WTC11 (cell line): ENCODE measurements around the gene ZNF710. TPM values are rescaled to one million over a fixed set of nuclear protein-coding genes. Genes with fewer than 3 reads are reported as not detected.

Experiments
- ATAC-seq: fragments of 200-7000 bp; cut with Tn5 transposase; 2 replicates; pipeline ENCODE4 v1.10.0; 2021; ENCODE audit warnings: mild to moderate bottlenecking, moderate library complexity
- CTCF ChIA-PET: fragments of 300-600 bp; sonication (Branson Sonifier 250); formaldehyde crosslinking; loops from one replicate; lab custom pipeline; 2021; ENCODE audit warnings: antibody characterized with exemption; lab: Charles Lee
- POLR2A ChIA-PET: fragments of 350-600 bp; sonication (Branson Sonifier 250); formaldehyde crosslinking; loops from one replicate; lab custom pipeline; 2021; ENCODE audit warnings: antibody characterized with exemption; lab: Charles Lee
- DNase-seq: peaks from one replicate; pipeline ENCODE4 v3.0.0; 2021; ENCODE audit warnings: low spot score
- H3K27ac Mint-ChIP-seq: 2 replicates; pipeline ENCODE4 v1.8.0; 2021; ENCODE audit warnings: mixed read lengths
- H3K27me3 Mint-ChIP-seq: 2 replicates; pipeline ENCODE4 v1.8.0; 2021; ENCODE audit warnings: low read depth, mild to moderate bottlenecking, moderate library complexity, mixed read lengths
- H3K36me3 Mint-ChIP-seq: 2 replicates; pipeline ENCODE4 v1.8.0; 2021; ENCODE audit warnings: mixed read lengths
- H3K4me1 Mint-ChIP-seq: 2 replicates; pipeline ENCODE4 v1.8.0; 2022; ENCODE audit warnings: mixed read lengths
- H3K4me3 Mint-ChIP-seq: 2 replicates; pipeline ENCODE4 v1.8.0; 2021; ENCODE audit warnings: mild to moderate bottlenecking, moderate library complexity, mixed read lengths
- H3K9me3 Mint-ChIP-seq: 2 replicates; pipeline ENCODE4 v1.8.0; 2021; ENCODE audit warnings: mixed read lengths
- ATF2 ChIP-seq: sonication (generic); formaldehyde crosslinking; IDR thresholded peaks from 2 replicates; pipeline ENCODE4 v1.8.1; 2022; ENCODE audit warnings: low read depth, missing genetic modification reagents, borderline replicate concordance
- CREB1 ChIP-seq: sonication (generic); formaldehyde crosslinking; IDR thresholded peaks from 2 replicates; pipeline ENCODE4 v1.8.0; 2023; ENCODE audit warnings: mild to moderate bottlenecking, missing genetic modification reagents
- CTCF ChIP-seq: fragments of 200-600 bp; IDR thresholded peaks from 2 replicates; pipeline ENCODE4 v1.8.0; 2022; ENCODE audit warnings: antibody characterized with exemption
- ELF4 ChIP-seq: sonication (generic); formaldehyde crosslinking; IDR thresholded peaks from 2 replicates; pipeline ENCODE4 v1.8.1; 2022; ENCODE audit warnings: low read depth, mild to moderate bottlenecking, moderate library complexity, missing genetic modification reagents
- FOXJ3 ChIP-seq: sonication (generic); formaldehyde crosslinking; IDR thresholded peaks from 2 replicates; pipeline ENCODE4 v1.9.0; 2021; ENCODE audit warnings: missing genetic modification reagents, mild to moderate bottlenecking, borderline replicate concordance
- FOXK1 ChIP-seq: sonication (generic); formaldehyde crosslinking; IDR thresholded peaks from 2 replicates; pipeline ENCODE4 v1.8.0; 2022; ENCODE audit warnings: mild to moderate bottlenecking, moderate library complexity, missing genetic modification reagents
- FOXP1 ChIP-seq: sonication (generic); formaldehyde crosslinking; IDR thresholded peaks from 2 replicates; pipeline ENCODE4 v1.8.0; 2022; ENCODE audit warnings: missing genetic modification reagents, mild to moderate bottlenecking, moderate library complexity, borderline replicate concordance
- GTF2I ChIP-seq: fragments of 250-450 bp; sonication (Bioruptor Pico); conservative IDR thresholded peaks from 2 replicates; pipeline ENCODE4 v1.4.0; 2021; ENCODE audit warnings: mild to moderate bottlenecking
- IRF1 ChIP-seq: sonication (generic); formaldehyde crosslinking; IDR thresholded peaks from 2 replicates; pipeline ENCODE4 v1.8.0; 2023; ENCODE audit warnings: missing genetic modification reagents
- IRF2 ChIP-seq: sonication (generic); formaldehyde crosslinking; IDR thresholded peaks from 2 replicates; pipeline ENCODE4 v1.8.0; 2022; ENCODE audit warnings: low read depth, missing genetic modification reagents, borderline replicate concordance
- JUN ChIP-seq: sonication (generic); formaldehyde crosslinking; IDR thresholded peaks from 2 replicates; pipeline ENCODE4 v1.8.0; 2023; ENCODE audit warnings: mild to moderate bottlenecking, missing genetic modification reagents
- NFATC4 ChIP-seq: fragments of 250-450 bp; sonication (Bioruptor Pico); IDR thresholded peaks from 2 replicates; pipeline ENCODE4 v1.9.0; 2021; ENCODE audit warnings: mild to moderate bottlenecking
- NR1H2 ChIP-seq: sonication (generic); formaldehyde crosslinking; IDR thresholded peaks from 2 replicates; pipeline ENCODE4 v1.9.0; 2021; ENCODE audit warnings: mild to moderate bottlenecking, moderate library complexity, missing genetic modification reagents
- STAT6 ChIP-seq: sonication (generic); formaldehyde crosslinking; conservative IDR thresholded peaks from 2 replicates; pipeline ENCODE4 v1.8.1; 2023; ENCODE audit warnings: mild to moderate bottlenecking, low read depth, missing genetic modification reagents, moderate library complexity
- TEAD1 ChIP-seq: sonication (generic); formaldehyde crosslinking; IDR thresholded peaks from 2 replicates; pipeline ENCODE4 v1.8.0; 2022; ENCODE audit warnings: mild to moderate bottlenecking, missing genetic modification reagents
- ZNF219 ChIP-seq: sonication (generic); formaldehyde crosslinking; IDR thresholded peaks from 2 replicates; pipeline ENCODE4 v1.8.0; 2023; ENCODE audit warnings: missing genetic modification reagents, mild to moderate bottlenecking, borderline replicate concordance
- ZNF263 ChIP-seq: sonication (generic); formaldehyde crosslinking; IDR thresholded peaks from 2 replicates; pipeline ENCODE4 v1.8.1; 2022; ENCODE audit warnings: low read depth, mild to moderate bottlenecking, moderate library complexity, missing genetic modification reagents
- ZNF396 ChIP-seq: fragments of 250-450 bp; sonication (Bioruptor Pico); IDR thresholded peaks from 2 replicates; pipeline ENCODE4 v1.8.0; 2021; ENCODE audit warnings: mild to moderate bottlenecking, moderate library complexity, borderline replicate concordance
- ZNF416 ChIP-seq: fragments of 250-450 bp; sonication (Bioruptor Pico); IDR thresholded peaks from 2 replicates; pipeline ENCODE4 v1.9.0; 2021; ENCODE audit warnings: mild to moderate bottlenecking, inconsistent platforms
- ZSCAN18 ChIP-seq: fragments of 250-450 bp; sonication (Bioruptor Pico); IDR thresholded peaks from 2 replicates; pipeline ENCODE4 v2.1.2; 2022; ENCODE audit warnings: mild to moderate bottlenecking, moderate library complexity
- total RNA-seq: library from RNA; stranded (reverse); gene quantifications from 3 replicates; pipeline ENCODE4 v1.2.3, GENCODE V29; 2021
- TF ChIP-seq, protein P1 (sequence below): sonication (generic); formaldehyde crosslinking; IDR thresholded peaks from 2 replicates; pipeline ENCODE4 v1.8.0; 2022; ENCODE audit warnings: mild to moderate bottlenecking, missing genetic modification reagents

The ZNF710 gene
- total RNA-seq, 1 experiment from 2014 or later, result 25.9 TPM

DNA sequence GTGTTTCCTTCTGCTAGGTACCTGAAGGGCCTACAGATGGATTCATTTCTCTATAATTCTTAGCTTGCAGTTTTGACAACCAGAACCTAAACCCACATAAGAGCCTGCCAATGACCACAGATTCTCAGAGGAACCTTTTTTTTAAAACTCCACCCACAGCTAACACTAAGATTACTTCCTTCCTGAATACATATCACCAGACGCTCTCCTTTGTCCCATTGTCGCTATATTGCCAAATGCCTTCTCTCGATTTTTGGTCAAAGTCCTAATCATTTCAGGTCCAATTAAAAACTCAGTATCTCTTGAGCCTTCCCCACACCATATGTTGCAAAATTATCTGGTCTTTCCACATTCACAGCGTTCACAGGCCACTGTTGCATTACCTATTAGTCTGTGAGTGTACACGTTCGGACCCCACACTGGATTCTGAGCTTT is 12.4 kb downstream of the ZNF710 start (continued):
- TF ChIP-seq ELF4 (CRISPR knock-in tag) (no peak), FOXK1 (CRISPR knock-in tag) (no peak)

DNA sequence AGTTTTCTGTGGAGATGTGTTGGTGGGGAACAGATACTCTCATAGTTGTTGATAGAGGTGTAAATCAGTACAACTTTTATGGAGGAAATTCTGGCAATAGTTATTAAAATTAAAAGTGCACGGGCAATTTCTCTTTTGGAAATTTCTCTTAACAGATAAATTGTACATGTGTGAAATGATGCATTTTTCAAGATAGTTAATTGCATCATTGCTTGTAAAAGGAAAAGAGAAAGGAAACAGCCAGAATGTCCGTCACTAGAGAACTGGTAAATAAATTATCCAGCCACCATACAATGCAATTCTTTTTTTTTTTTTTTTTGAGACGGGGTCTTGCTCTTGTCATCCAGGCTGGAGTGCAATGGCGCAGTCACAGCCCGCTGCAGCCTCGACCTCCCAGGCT is 14.2 kb downstream of the ZNF710 start:
- H3K27ac Mint-ChIP-seq, result no peak overlapping the region
- ChIA-PET CTCF (no interaction called here), POLR2A (no interaction called here)
- ATAC-seq (no peak), DNase-seq (no peak)
- H3K4me1 Mint-ChIP-seq, result peaks cover 30% of the 10 kb centered on the region
- peaks cover 19% of the 10 kb centered on the region for H3K36me3 Mint-ChIP-seq
- TF ChIP-seq ZNF396 (CRISPR knock-in tag) (no peak), CREB1 (CRISPR knock-in tag) (no peak), NFATC4 (CRISPR knock-in tag) (no peak), ZNF416 (no peak), NR1H2 (CRISPR knock-in tag) (no peak), FOXP1 (no peak), CTCF (no peak), ATF2 (no peak), ZNF219 (CRISPR knock-in tag) (no peak), FOXJ3 (CRISPR knock-in tag) (no peak), GTF2I (CRISPR knock-in tag) (no peak), TEAD1 (CRISPR knock-in tag) (no peak), IRF1 (no peak), IRF2 (CRISPR knock-in tag) (no peak)
- TF ChIP-seq, protein P1, sequence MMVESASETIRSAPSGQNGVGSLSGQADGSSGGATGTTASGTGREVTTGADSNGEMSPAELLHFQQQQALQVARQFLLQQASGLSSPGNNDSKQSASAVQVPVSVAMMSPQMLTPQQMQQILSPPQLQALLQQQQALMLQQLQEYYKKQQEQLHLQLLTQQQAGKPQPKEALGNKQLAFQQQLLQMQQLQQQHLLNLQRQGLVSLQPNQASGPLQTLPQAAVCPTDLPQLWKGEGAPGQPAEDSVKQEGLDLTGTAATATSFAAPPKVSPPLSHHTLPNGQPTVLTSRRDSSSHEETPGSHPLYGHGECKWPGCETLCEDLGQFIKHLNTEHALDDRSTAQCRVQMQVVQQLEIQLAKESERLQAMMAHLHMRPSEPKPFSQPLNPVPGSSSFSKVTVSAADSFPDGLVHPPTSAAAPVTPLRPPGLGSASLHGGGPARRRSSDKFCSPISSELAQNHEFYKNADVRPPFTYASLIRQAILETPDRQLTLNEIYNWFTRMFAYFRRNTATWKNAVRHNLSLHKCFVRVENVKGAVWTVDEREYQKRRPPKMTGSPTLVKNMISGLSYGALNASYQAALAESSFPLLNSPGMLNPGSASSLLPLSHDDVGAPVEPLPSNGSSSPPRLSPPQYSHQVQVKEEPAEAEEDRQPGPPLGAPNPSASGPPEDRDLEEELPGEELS (CRISPR knock-in tag), result no peak
- no peaks in the 10 kb centered on the region for H3K27me3 Mint-ChIP-seq
- H3K4me3 Mint-ChIP-seq, result no peak overlapping the region
- H3K9me3 Mint-ChIP-seq, result peaks cover 14% of the 10 kb centered on the region

DNA sequence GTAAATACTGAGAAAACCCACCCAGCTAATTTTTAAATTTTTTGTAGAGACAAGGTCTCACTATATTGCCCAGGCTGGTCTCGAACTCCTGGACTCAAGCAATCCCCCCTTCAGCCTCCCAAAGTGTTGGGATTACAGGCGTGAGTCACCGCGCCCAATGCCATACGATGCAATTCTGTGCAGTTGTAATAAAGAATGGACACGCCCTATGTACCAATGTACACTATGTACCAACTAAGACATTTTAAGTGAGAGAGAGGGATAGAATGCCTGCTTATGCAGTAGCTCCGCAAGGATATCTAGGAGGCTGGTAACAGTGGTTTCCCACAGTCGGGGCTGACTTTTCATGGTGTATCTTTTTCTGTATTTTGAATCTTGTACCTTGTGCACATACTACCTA is 14.6 kb downstream of the ZNF710 start:
- TF ChIP-seq ZNF263 (CRISPR knock-in tag), result no peak
- TF ChIP-seq JUN, result no peak
- TF ChIP-seq ZSCAN18 (CRISPR knock-in tag), result no peak
- no peak for TF ChIP-seq STAT6
- ATAC-seq, result no peak
- Mint-ChIP-seq H3K4me1 (peaks cover 34% of the 10 kb centered on the region), H3K4me3 (no peak overlapping the region), H3K36me3 (peaks cover 19% of the 10 kb centered on the region), H3K9me3 (peaks cover 14% of the 10 kb centered on the region), H3K27me3 (no peaks in the 10 kb centered on the region), H3K27ac (no peak overlapping the region; the same call in 1 of the 2 replicates)
- POLR2A ChIA-PET, result no interaction called here
- CTCF ChIA-PET, result interaction anchor here (1.0 kb wide), 1 partner anchor 141 kb away, joined by 3 read pairs; no protein-coding TSS in a partner anchor
- no peak for DNase-seq
